Measurements from ENCODE around the gene AKAP3.

Gene AKAP3

DNA sequence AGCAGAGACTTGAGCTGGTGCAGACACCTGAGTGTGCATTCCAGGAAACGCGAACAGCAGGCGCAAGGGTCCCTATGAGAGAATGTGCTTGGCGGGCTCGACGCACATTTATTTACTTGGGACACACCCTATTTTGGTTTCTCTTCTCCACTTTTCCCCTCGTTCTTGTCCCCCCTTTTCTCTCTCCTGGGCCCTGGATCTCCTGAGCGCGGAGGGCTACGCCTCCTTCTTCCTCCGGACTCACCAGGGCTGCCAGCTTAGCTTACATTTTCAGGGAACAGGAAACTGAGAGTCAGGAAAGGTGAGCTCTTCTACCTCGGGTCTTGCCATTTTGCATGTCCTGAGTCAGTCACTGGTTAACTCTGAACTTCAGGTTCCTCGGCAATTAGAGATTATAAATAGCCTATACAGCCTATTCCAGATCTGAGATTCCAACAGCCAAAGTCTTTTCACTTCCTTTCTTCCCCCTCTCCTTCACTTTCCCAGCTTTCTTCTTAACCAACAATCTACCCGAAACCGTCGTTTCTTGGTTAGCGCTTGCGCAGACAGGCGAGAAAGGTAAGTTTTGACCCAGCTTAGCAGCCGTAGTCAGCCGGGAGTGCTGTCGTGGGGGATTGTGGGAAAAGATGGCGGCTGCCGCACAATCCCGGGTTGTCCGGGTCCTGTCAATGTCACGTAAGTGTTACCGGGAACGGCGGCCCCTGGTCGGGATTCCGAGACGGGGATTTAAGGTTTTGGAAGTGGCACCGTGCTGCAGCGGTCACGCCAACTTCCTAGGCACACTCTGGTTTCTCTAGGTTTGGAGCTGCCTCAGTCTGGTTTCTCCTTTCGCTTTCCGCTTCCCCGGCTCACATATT lies at the start of gene AKAP3, which contains the start of gene NDUFA9:
Gene AKAP3 (minus strand): TSS at position 551 of the 857 bp plus-strand sequence. CDS start 10,855 bp downstream, outside the sequence.
Gene NDUFA9 (plus strand): TSS at position 614 of the 857 bp plus-strand sequence. CDS start 13 bp downstream, at position 627.
- H3K4me1 Mint-ChIP-seq (ENCODE audit: low read depth) = peaks cover 52% of the 10 kb centered on the region
- H3K9me3 Mint-ChIP-seq (ENCODE audit: low read depth) = no peaks in the 10 kb centered on the region
- peak within 1 kb of the TSS; percentile 95 for H3K27ac Mint-ChIP-seq
- no peaks in the 10 kb centered on the region for H3K27me3 Mint-ChIP-seq
- peak within 1 kb of the TSS; percentile 98 for H3K4me3 Mint-ChIP-seq
- no peaks in the 10 kb centered on the region for H3K36me3 Mint-ChIP-seq

DNA sequence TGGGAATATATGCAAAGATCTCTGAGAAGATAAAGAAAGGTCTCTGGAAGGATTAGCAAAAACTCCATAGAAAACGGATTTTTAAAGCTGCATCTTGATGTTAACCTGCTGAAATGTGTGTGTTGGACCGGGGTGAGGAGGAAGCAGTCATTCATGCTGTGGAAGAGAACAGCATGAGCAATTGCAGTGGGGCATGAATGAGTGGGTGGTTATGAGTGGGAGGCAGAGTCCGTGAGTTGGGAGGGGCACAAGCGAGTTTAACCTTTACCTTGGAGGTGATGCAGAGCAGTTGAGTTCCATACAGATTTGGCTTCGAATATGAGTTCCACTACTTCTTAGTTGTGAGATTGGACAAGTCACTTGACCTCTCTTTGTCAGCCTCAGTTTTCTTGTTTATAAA lies 41.9 kb upstream of the AKAP3 start:
- Mint-ChIP-seq H3K9me3 (ENCODE audit: low read depth) (no peaks in the 10 kb centered on the region), H3K36me3 (peaks cover 28% of the 10 kb centered on the region)

DNA sequence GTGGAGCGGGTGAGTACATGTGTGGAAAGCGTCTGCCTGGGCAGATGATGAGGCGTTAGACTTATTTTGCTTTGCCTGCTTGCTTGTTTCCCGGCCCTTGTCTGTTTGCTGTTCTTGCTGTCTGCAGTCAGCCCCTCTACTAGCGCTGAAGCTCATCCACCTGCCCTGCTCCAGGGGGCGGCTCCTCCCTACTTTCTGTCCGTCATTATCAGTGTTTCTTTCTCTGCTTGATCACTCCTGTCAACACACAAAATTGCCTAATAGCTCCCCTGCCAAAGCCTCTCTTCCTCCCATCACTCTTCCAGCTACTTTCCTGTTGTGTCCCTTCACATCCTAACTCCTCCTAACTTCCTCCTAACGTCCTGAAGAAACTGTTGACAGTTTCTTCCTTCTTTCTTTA lies 36.5 kb upstream of the AKAP3 start:
- Mint-ChIP-seq H3K4me3 (no peak overlapping the region), H3K27ac (no peak overlapping the region), H3K36me3 (peaks cover 32% of the 10 kb centered on the region), H3K4me1 (ENCODE audit: low read depth) (no peaks in the 10 kb centered on the region), H3K27me3 (no peaks in the 10 kb centered on the region), H3K9me3 (ENCODE audit: low read depth) (no peaks in the 10 kb centered on the region)

More for the DNA sequence above, 41.9 kb upstream of the AKAP3 start:
- no peak overlapping the region for H3K4me3 Mint-ChIP-seq
- no peaks in the 10 kb centered on the region for H3K4me1 Mint-ChIP-seq (ENCODE audit: low read depth)
- H3K27ac Mint-ChIP-seq = no peak overlapping the region
- H3K27me3 Mint-ChIP-seq = no peaks in the 10 kb centered on the region

DNA sequence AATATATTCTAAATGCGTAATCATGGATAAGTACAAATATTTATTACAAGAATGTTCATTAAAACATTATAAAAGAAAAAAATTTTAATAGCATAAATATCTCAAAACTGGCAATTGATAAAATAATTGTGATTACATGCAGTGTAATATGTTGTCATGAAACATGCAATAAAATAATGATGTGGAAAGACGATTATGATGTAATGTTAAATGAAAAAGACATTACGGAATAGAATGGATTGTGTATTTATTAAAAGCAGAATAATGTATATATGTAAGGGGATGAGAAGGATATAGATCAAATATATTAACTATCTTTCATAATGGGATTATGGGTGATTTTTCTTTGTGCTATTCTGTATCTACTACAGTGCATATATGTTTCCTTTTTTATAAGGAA lies 32.9 kb upstream of the AKAP3 start:
- Mint-ChIP-seq H3K9me3 (ENCODE audit: low read depth) (no peaks in the 10 kb centered on the region), H3K27me3 (no peaks in the 10 kb centered on the region), H3K36me3 (peaks cover 28% of the 10 kb centered on the region), H3K27ac (no peak overlapping the region), H3K4me1 (ENCODE audit: low read depth) (no peaks in the 10 kb centered on the region), H3K4me3 (no peak overlapping the region)

DNA sequence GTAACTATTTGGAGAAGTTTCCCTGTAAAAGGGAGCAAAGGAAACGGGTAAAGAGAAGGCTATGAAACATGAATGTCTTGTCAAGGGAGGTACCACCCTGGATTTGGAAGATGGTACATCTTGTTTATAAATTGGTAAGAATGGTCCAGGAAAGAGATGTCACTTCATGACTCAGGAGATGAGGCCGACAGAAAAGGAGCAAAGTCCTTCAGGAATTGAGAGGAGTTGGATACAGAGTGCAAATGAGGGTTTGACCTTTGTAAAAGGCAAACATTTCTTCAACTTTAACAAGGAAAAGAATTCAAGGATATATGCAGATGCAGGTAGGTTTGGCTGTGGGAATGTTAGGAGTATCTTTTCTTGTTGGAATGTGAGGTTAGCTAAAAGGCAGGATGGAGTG lies 30.9 kb upstream of the AKAP3 start:
- H3K36me3 Mint-ChIP-seq = peaks cover 21% of the 10 kb centered on the region
- H3K4me1 Mint-ChIP-seq (ENCODE audit: low read depth) = no peaks in the 10 kb centered on the region
- no peak overlapping the region for H3K27ac Mint-ChIP-seq
- H3K4me3 Mint-ChIP-seq = no peak overlapping the region
- no peaks in the 10 kb centered on the region for H3K9me3 Mint-ChIP-seq (ENCODE audit: low read depth)
- H3K27me3 Mint-ChIP-seq = no peaks in the 10 kb centered on the region

DNA sequence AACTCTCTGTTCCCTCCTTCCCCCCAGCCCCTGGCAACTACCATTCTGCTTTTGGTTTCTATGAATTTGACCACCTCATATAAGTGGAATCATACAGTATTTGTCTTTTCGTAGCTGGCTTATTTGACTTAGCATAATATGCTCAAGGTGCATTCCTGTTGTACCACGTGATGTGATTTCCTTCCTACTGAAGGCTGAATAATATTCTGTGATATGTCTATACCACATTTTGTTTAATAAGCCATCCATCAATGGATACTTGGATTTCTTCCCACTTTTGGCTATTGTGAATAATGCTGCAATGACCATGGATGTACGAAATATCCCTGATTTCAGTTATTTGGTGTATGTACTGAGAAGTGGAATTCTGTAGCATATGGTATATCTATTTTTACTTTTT lies 16.4 kb upstream of the AKAP3 start:
- Mint-ChIP-seq H3K4me1 (ENCODE audit: low read depth) (peaks cover 2% of the 10 kb centered on the region), H3K27ac (no peak overlapping the region), H3K4me3 (no peak overlapping the region), H3K27me3 (no peaks in the 10 kb centered on the region), H3K36me3 (peaks cover 38% of the 10 kb centered on the region), H3K9me3 (ENCODE audit: low read depth) (no peaks in the 10 kb centered on the region)

DNA sequence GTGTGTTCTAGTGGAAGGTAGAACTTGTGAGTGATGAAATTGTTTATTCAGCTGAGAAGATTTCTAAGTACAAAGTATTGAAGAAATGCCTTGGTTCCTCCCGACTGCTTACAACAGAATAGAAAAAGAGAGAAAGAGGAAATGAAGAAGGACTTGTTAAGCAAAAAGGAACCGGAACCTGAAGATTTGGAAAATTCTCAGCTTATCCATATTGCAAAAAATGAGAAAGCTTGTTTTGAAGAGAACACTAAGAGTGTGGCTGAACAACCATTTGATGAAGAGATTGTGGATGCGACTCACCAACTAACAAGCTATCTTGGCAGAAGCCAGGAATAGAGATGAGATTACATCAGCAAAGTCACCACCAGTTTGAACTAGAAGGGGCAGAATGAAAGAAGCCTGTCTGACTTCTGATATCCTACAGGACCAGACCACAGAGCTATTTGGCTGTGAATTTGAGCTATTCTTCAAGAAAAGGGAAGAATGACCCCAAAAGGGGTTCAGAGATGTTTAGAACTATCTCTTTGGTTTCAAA lies 15.2 kb upstream of the AKAP3 start:
- Mint-ChIP-seq H3K9me3 (ENCODE audit: low read depth) (no peaks in the 10 kb centered on the region), H3K27ac (no peak overlapping the region), H3K4me1 (ENCODE audit: low read depth) (peaks cover 2% of the 10 kb centered on the region), H3K36me3 (peaks cover 38% of the 10 kb centered on the region), H3K4me3 (no peak overlapping the region), H3K27me3 (no peaks in the 10 kb centered on the region)

DNA sequence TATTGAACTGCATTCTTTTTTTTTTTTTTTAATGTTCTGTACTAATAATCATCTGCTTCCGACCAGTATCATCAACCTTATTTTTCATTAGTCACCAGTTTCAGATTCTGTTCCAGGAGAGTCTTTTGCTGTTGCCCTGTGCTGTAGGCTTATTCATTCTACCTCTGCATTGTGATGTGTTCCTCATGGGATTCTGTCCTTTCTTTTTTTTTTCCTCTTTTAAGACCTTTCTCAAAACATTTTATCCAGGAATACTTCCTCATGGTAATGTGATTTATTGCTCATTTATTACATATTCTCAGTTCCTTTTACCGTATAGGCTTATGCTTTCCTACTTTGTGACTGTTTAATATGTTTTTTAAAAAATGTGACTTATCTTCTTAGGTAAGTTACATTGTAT lies 4.8 kb upstream of the AKAP3 start:
- H3K27me3 Mint-ChIP-seq = no peaks in the 10 kb centered on the region
- H3K9me3 Mint-ChIP-seq (ENCODE audit: low read depth) = no peaks in the 10 kb centered on the region
- H3K36me3 Mint-ChIP-seq = peaks cover 3% of the 10 kb centered on the region
- no peak overlapping the region for H3K27ac Mint-ChIP-seq
- H3K4me3 Mint-ChIP-seq = no peak overlapping the region
- peaks cover 45% of the 10 kb centered on the region for H3K4me1 Mint-ChIP-seq (ENCODE audit: low read depth)

DNA sequence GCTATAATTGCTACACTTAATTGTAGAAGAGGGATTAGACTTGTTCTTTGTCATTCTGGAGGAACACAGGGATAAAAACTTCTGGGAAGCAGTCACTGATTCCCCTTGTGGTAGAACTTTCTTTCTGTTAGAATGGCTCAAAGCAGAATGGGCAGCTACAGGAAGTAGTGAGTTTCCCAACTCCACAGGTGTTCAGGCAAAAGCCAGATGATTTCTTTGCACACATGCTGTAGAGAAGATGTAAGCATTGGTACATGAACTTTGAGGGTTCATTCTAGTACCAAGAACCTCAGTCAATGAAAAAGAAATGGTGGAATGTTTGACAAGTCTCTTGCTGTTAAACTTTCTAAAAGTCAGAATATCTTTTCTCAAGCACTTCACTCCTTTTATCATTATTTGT lies 4.4 kb upstream of the AKAP3 start:
- Mint-ChIP-seq H3K4me1 (ENCODE audit: low read depth) (peaks cover 47% of the 10 kb centered on the region), H3K9me3 (ENCODE audit: low read depth) (no peaks in the 10 kb centered on the region), H3K27ac (no peak overlapping the region), H3K4me3 (no peak overlapping the region), H3K27me3 (no peaks in the 10 kb centered on the region), H3K36me3 (peaks cover 3% of the 10 kb centered on the region)

DNA sequence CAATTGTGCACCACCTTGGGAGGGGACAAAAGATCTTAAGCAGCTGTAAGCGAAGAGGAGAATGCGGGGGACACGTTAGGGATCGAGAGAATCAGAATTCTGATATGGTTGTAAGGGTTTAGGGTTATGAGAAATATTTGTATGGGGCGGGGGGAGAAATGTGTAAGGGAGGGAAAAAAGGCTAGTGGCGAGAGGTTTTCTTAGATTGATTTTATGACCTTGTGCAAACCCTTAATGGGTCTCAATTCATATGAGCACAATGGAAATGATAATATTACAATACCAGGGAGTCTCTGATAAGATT lies 459 bp upstream of the AKAP3 start:
- no peaks in the 10 kb centered on the region for H3K36me3 Mint-ChIP-seq
- peak overlapping the region; percentile 95 for H3K27ac Mint-ChIP-seq
- no peaks in the 10 kb centered on the region for H3K9me3 Mint-ChIP-seq (ENCODE audit: low read depth)
- H3K27me3 Mint-ChIP-seq = no peaks in the 10 kb centered on the region
- peaks cover 55% of the 10 kb centered on the region for H3K4me1 Mint-ChIP-seq (ENCODE audit: low read depth)
- peak overlapping the region; percentile 98 for H3K4me3 Mint-ChIP-seq

DNA sequence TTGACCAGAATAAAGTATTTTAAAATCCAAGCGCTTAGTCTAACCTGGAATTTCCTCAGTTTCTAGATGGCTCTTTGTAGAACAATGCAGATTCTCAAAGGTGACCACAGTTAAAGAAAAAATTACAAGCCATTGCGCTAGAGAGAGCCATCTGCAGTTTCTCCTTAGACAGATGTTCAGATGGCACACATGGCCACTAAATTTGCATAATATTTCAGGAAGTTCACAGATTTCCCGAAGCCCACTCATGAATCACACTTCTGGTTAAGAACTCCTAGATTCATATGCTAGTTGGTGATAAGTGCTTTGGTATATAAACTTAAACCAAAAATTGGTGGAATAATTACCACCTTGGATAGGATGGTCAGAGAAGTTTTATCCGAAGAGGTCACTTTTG lies 749 bp downstream of the AKAP3 start:
- no peaks in the 10 kb centered on the region for H3K9me3 Mint-ChIP-seq (ENCODE audit: low read depth)
- peak overlapping the region; percentile 95 for H3K27ac Mint-ChIP-seq
- H3K4me1 Mint-ChIP-seq (ENCODE audit: low read depth) = peaks cover 46% of the 10 kb centered on the region
- no peaks in the 10 kb centered on the region for H3K27me3 Mint-ChIP-seq
- H3K36me3 Mint-ChIP-seq = no peaks in the 10 kb centered on the region
- H3K4me3 Mint-ChIP-seq = peak overlapping the region; percentile 98

DNA sequence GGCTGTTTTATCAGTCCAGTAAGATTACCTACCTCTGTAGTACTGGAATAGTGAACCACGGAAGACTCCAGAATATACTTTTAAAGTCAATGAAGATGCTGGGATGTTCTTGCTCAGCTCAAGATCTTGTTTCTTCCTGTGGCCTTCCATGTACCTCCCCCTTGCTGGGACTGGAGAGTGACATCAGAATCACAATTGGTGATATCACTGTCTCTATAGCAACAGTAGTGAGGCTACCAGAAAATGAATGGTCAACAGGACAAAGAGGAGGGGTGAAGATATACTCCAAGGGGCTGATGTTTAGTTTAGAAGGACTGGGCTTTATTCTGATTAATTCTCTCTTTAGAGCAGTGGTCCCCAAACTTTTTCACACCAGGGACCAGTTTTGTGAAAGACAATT lies 3.8 kb downstream of the AKAP3 start:
- H3K9me3 Mint-ChIP-seq (ENCODE audit: low read depth) = no peaks in the 10 kb centered on the region

DNA sequence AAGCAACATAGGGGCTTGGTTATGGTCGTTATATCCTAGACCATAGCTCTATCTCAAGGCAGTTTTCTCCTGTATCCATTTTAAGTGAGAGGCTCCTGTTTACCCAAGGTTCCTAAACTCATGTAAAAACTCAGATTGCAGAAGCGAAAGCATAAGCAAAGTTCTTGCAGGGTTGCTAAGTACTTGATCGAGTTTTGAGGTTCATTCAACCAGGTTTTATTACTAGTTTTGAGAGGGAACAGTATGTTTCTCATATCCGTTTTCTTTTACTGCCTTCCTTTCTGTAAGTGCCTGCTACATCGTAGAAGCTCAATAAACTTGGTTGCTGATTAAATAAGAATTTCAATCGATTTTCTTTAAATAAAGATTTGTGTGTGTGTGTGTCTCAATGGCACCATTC lies 5.1 kb downstream of the AKAP3 start:
- H3K27ac Mint-ChIP-seq = no peak overlapping the region
- no peak overlapping the region for H3K4me3 Mint-ChIP-seq
- H3K9me3 Mint-ChIP-seq (ENCODE audit: low read depth) = no peaks in the 10 kb centered on the region
- H3K27me3 Mint-ChIP-seq = no peaks in the 10 kb centered on the region
- H3K36me3 Mint-ChIP-seq = no peaks in the 10 kb centered on the region
- H3K4me1 Mint-ChIP-seq (ENCODE audit: low read depth) = peaks cover 11% of the 10 kb centered on the region

More for the DNA sequence above, 3.8 kb downstream of the AKAP3 start:
- Mint-ChIP-seq H3K4me1 (ENCODE audit: low read depth) (peaks cover 21% of the 10 kb centered on the region), H3K27ac (no peak overlapping the region), H3K36me3 (no peaks in the 10 kb centered on the region), H3K27me3 (no peaks in the 10 kb centered on the region), H3K4me3 (no peak overlapping the region)

DNA sequence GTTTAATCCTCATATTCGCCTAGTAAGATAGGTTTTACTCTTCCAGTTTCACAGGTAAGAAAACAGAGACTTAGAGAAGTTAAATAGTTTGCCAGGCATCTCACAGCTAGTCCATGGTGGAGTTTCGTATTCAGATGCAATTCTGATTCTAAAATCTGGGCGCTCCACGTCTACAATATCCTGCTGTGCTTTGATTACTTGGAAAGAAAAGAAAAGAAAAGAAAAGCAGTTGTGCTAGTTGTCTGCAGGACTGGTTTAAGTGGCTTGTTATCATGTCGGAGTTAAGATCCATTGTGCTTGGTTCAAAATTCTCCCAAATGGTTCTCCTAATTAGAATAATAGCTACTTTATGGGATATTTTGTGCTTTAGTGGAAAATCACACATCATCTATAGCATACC lies 18.6 kb downstream of the AKAP3 start:
- no peaks in the 10 kb centered on the region for H3K36me3 Mint-ChIP-seq
- H3K4me3 Mint-ChIP-seq = no peak overlapping the region
- peaks cover 1% of the 10 kb centered on the region for H3K27me3 Mint-ChIP-seq
- H3K4me1 Mint-ChIP-seq (ENCODE audit: low read depth) = no peaks in the 10 kb centered on the region
- no peak overlapping the region for H3K27ac Mint-ChIP-seq
- H3K9me3 Mint-ChIP-seq (ENCODE audit: low read depth) = no peaks in the 10 kb centered on the region

DNA sequence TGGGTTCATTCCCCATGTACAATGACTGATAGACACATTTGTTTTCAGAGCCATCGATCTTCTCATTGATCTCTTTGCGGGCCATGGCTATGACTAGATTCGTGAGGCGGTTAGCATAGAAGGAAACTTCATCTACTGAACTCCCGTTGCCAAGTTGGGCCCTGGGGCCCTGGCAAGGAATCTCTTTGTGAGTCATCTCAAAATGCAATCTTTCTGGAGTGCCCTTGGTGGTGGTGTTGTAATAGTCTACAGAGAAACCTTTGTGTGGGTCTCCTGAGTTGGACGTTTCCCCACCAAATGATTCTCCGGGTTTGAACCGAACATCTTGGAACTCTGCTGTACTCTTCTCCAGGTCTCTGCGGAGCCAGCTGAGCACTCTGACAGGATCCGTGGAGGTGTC lies 20.4 kb downstream of the AKAP3 start:
- H3K27ac Mint-ChIP-seq = no peak overlapping the region
- no peak overlapping the region for H3K4me3 Mint-ChIP-seq
- no peaks in the 10 kb centered on the region for H3K36me3 Mint-ChIP-seq
- H3K9me3 Mint-ChIP-seq (ENCODE audit: low read depth) = no peaks in the 10 kb centered on the region
- H3K27me3 Mint-ChIP-seq = peaks cover 1% of the 10 kb centered on the region
- no peaks in the 10 kb centered on the region for H3K4me1 Mint-ChIP-seq (ENCODE audit: low read depth)

DNA sequence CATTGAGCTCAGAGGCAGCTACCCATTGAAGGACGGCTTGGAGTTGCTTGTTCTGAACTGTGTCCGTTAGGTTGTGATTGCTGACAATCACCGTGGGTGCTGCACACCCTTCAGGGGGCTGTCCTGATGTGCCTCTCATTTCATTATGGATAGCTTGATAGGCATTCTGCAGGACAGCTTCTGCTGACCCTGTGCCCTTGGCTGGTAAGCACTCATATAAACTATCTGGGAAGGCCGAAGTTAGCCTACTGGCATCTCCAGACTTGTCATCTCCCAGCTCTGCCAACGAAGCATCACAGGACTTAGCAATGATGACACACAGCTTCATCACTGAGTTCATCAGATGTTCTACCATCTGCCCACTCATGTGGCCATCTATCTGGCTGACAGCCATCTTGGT lies 22.3 kb downstream of the AKAP3 start:
- H3K36me3 Mint-ChIP-seq = no peaks in the 10 kb centered on the region
- H3K27me3 Mint-ChIP-seq = peaks cover 1% of the 10 kb centered on the region
- H3K4me1 Mint-ChIP-seq (ENCODE audit: low read depth) = no peaks in the 10 kb centered on the region
- H3K27ac Mint-ChIP-seq = no peak overlapping the region
- H3K9me3 Mint-ChIP-seq (ENCODE audit: low read depth) = no peaks in the 10 kb centered on the region
- no peak overlapping the region for H3K4me3 Mint-ChIP-seq
